Measurements from ENCODE around the gene GUCY2D.

The GUCY2D gene

GRCh38 chr17:8005967-8006730 is 3.7 kb downstream of the GUCY2D start:
- no peak for TF ChIP-seq CTCF (conservative IDR thresholded peaks at IDR 0.05)
- TF ChIP-seq ZFX (IDR thresholded peaks at IDR 0.05) = no peak
- no peak overlapping the region for H3K27ac ChIP-seq

GRCh38 chr17:8006836-8007680 is 4.6 kb downstream of the GUCY2D start:
- no peak overlapping the region for H3K27ac ChIP-seq
- no peak for TF ChIP-seq ZFX (IDR thresholded peaks at IDR 0.05)
- TF ChIP-seq CTCF (conservative IDR thresholded peaks at IDR 0.05) = no peak

- H3K27ac ChIP-seq = no peak overlapping the region
Observed at GRCh38 chr17:8007836-8008235, 5.4 kb downstream of the GUCY2D start.

GRCh38 chr17:8012045-8012580 is 9.7 kb downstream of the GUCY2D start:
- H3K27ac ChIP-seq = no peak overlapping the region
- no peak for TF ChIP-seq CTCF (conservative IDR thresholded peaks at IDR 0.05)

More at GRCh38 chr17:8007836-8008235, 5.4 kb downstream of the GUCY2D start:
- TF ChIP-seq ZFX (IDR thresholded peaks at IDR 0.05) = no peak
- TF ChIP-seq CTCF (conservative IDR thresholded peaks at IDR 0.05) = no peak

GRCh38 chr17:8012996-8013640 is 10.7 kb downstream of the GUCY2D start:
- TF ChIP-seq CTCF (conservative IDR thresholded peaks at IDR 0.05) = no peak
- no peak for TF ChIP-seq ZFX (IDR thresholded peaks at IDR 0.05)
- H3K27ac ChIP-seq = no peak overlapping the region

- H3K27ac ChIP-seq = no peak overlapping the region
- TF ChIP-seq CTCF (conservative IDR thresholded peaks at IDR 0.05) (no peak), ZFX (IDR thresholded peaks at IDR 0.05) (no peak)
Observed at GRCh38 chr17:8013731-8014557, 11.5 kb downstream of the GUCY2D start.
